Smooth muscle cell (in vitro differentiated cells): ENCODE measurements around the gene GOSR2. TPM values are rescaled to one million over a fixed set of nuclear protein-coding genes. Genes with fewer than 3 reads are reported as not detected.

Experiments
- DNase-seq: peaks from one replicate; lab custom pipeline; 2025; ENCODE audit not compliant: unreplicated experiment; lab: John Stamatoyannopoulos, UW
- H2AFZ ChIP-seq: fragments of 200-600 bp; sonication (generic); 2 replicates; pipeline ENCODE4 v1.6.0; 2016; ENCODE audit warnings: antibody characterized with exemption, low read depth, mild to moderate bottlenecking
- H3F3A ChIP-seq: fragments of 200-600 bp; sonication (generic); 2 replicates; pipeline ENCODE4 v1.6.0; 2017; ENCODE audit warnings: antibody characterized with exemption, low read depth
- H3K27ac ChIP-seq: fragments of 200-600 bp; sonication (generic); 2 replicates; pipeline ENCODE4 v1.5.1; 2016; ENCODE audit warnings: low read depth, mild to moderate bottlenecking
- H3K27me3 ChIP-seq: fragments of 200-600 bp; sonication (generic); 2 replicates; pipeline ENCODE4 v1.6.1; 2016; ENCODE audit warnings: low read depth, mild to moderate bottlenecking
- H3K36me3 ChIP-seq: fragments of 200-600 bp; sonication (generic); 2 replicates; pipeline ENCODE4 v1.5.1; 2016; ENCODE audit warnings: low read depth
- H3K4me1 ChIP-seq: fragments of 200-600 bp; sonication (generic); 2 replicates; pipeline ENCODE4 v1.5.1; 2016; ENCODE audit warnings: low read depth
- H3K4me2 ChIP-seq: fragments of 200-600 bp; sonication (generic); 2 replicates; pipeline ENCODE4 v1.6.0; 2016; ENCODE audit warnings: mild to moderate bottlenecking
- H3K4me3 ChIP-seq: fragments of 200-600 bp; sonication (generic); 2 replicates; pipeline ENCODE4 v1.5.1; 2016; ENCODE audit warnings: mild to moderate bottlenecking
- H3K79me2 ChIP-seq: fragments of 200-600 bp; sonication (generic); 2 replicates; pipeline ENCODE4 v1.6.0; 2016; ENCODE audit warnings: low read depth, mild to moderate bottlenecking
- H3K9ac ChIP-seq: fragments of 200-600 bp; sonication (generic); 2 replicates; pipeline ENCODE4 v1.6.0; 2016; ENCODE audit warnings: low read depth
- H3K9me3 ChIP-seq: fragments of 200-600 bp; sonication (generic); replicated peaks from 2 replicates; pipeline ENCODE4 v1.5.1; 2016; ENCODE audit warnings: low read depth
- H4K20me1 ChIP-seq: fragments of 200-600 bp; sonication (generic); 2 replicates; pipeline ENCODE4 v1.6.0; 2016; ENCODE audit warnings: low read depth
- CTCF ChIP-seq: fragments of 200-600 bp; sonication (generic); IDR thresholded peaks from 2 replicates; pipeline ENCODE4 v1.5.1; 2017; ENCODE audit warnings: borderline replicate concordance, mild to moderate bottlenecking, antibody characterized with exemption; ENCODE audit not compliant: insufficient read depth, poor library complexity, severe bottlenecking
- WGBS: methylation state at CpG from one replicate; pipeline ENCODE4 v1.1.7; 2016; ENCODE audit warnings: low lambda C conversion rate; 5-methylcytosine and 5-hydroxymethylcytosine counted together
- polyA plus RNA-seq: library from polyadenylated mRNA; unstranded; fragments of >200 nt; fragmentation: Nextera tagmentation; extraction: Ambion mirVana; gene quantifications from 2 replicates; pipeline ENCODE4 v1.2.1, GENCODE V29; 2016
- total RNA-seq: library from RNA; depleted of rRNA; stranded (reverse); fragments of >200 nt; gene quantifications from 2 replicates; pipeline ENCODE4 v1.2.3, GENCODE V29; 2014

The GOSR2 gene
- total and polyA plus RNA-seq, 2 experiments from 2014 or later: 38.0 to 64.5 TPM

GRCh38 chr17:46878055-46878454 is 44.9 kb upstream of the GOSR2 start:
- Histone ChIP-seq H3K4me2 (no peak overlapping the region), H2AFZ (no peak overlapping the region), H3K9me3 (no peaks in the 10 kb centered on the region), H4K20me1 (no peaks in the 10 kb centered on the region), H3K27me3 (no peaks in the 10 kb centered on the region), H3K36me3 (no peaks in the 10 kb centered on the region), H3K4me1 (no peaks in the 10 kb centered on the region), H3F3A (no peaks in the 10 kb centered on the region), H3K27ac (no peak overlapping the region), H3K9ac (no peak overlapping the region), H3K79me2 (no peaks in the 10 kb centered on the region), H3K4me3 (no peak overlapping the region)
- 89% methylated on average over 6 of the region's 6 CpGs for WGBS
- TF ChIP-seq CTCF: no peak
- DNase-seq: no peak

- Histone ChIP-seq H3K4me3 (no peak overlapping the region), H3K4me1 (no peaks in the 10 kb centered on the region), H3K27ac (no peak overlapping the region), H3K79me2 (no peaks in the 10 kb centered on the region), H3K36me3 (no peaks in the 10 kb centered on the region), H3K4me2 (no peak overlapping the region), H3K9me3 (no peaks in the 10 kb centered on the region), H2AFZ (no peak overlapping the region), H3K9ac (no peak overlapping the region), H4K20me1 (no peaks in the 10 kb centered on the region), H3K27me3 (no peaks in the 10 kb centered on the region), H3F3A (no peaks in the 10 kb centered on the region)
- TF ChIP-seq CTCF: no peak
- WGBS: 85% methylated on average over 7 of the region's 7 CpGs
- no peak for DNase-seq
These were observed 43.9 kb upstream of the GOSR2 start for GRCh38 chr17:46879101-46879500.

DNA sequence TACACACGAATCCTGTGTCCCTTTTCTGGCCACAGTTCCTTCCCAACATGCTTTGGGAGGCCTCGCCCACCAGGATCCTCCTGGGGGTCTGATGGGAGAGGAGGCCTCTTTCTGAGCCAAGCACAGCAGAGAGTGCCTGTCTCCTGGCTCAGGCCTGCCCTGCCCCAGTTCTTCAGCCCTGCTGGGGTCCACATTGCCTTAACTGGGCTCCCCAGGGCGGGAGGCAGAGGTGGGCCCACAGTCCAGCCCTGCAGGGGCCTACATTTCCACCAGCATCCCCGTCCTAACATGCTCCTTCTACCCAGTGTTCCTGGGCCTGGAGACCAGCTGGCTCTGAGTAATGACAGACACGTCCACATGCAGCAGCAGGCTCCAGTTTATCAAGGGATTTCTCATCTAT is 41.9 kb upstream of the GOSR2 start:
- H3K36me3 ChIP-seq: no peaks in the 10 kb centered on the region
- no peak for TF ChIP-seq CTCF
- 81% methylated on average over 5 of the region's 5 CpGs for WGBS
- DNase-seq: no peak
- peaks cover 4% of the 10 kb centered on the region for H3K27me3 ChIP-seq
- no peak overlapping the region for H3K27ac ChIP-seq
- H3K9me3 ChIP-seq: no peaks in the 10 kb centered on the region
- no peak overlapping the region for H3K9ac ChIP-seq
- H3F3A ChIP-seq: no peaks in the 10 kb centered on the region
- no peaks in the 10 kb centered on the region for H3K79me2 ChIP-seq
- H3K4me3 ChIP-seq: no peak overlapping the region
- no peak overlapping the region for H2AFZ ChIP-seq
- no peaks in the 10 kb centered on the region for H4K20me1 ChIP-seq
- no peaks in the 10 kb centered on the region for H3K4me1 ChIP-seq
- H3K4me2 ChIP-seq: no peak overlapping the region

GRCh38 chr17:46882666-46883065 is 40.3 kb upstream of the GOSR2 start:
- no peak overlapping the region for H3K9ac ChIP-seq
- H3K36me3 ChIP-seq: no peaks in the 10 kb centered on the region
- H3K27me3 ChIP-seq: peaks cover 4% of the 10 kb centered on the region
- no peaks in the 10 kb centered on the region for H4K20me1 ChIP-seq
- 89% methylated on average over 8 of the region's 8 CpGs for WGBS
- H3K4me2 ChIP-seq: no peak overlapping the region
- no peaks in the 10 kb centered on the region for H3K4me1 ChIP-seq
- H3K4me3 ChIP-seq: no peak overlapping the region
- H3F3A ChIP-seq: no peaks in the 10 kb centered on the region
- H3K27ac ChIP-seq: no peak overlapping the region
- no peak overlapping the region for H2AFZ ChIP-seq
- H3K9me3 ChIP-seq: no peaks in the 10 kb centered on the region
- no peaks in the 10 kb centered on the region for H3K79me2 ChIP-seq
- no peak for TF ChIP-seq CTCF
- no peak for DNase-seq
